Right cardiac atrium (tissue), 5 donors: ENCODE data around the gene KCNAB2. TPM values are rescaled to one million over a fixed set of nuclear protein-coding genes. Genes with fewer than 3 reads are reported as not detected.
A peak's percentile ranks its signal among the peaks of the same experiment; 100 is the strongest.

Experiments used
- ATAC-seq, 2 donors: fragments of 200-7000 bp; cut with Tn5 transposase; one replicate each; pipeline versions ENCODE4 v1.8.0 to v1.9.1; 2020; ENCODE audit warnings: moderate library complexity in 2 of 2, mild to moderate bottlenecking in 1 of 2
- DNase-seq, 3 donors: peaks; one replicate each; pipeline ENCODE4 v3.0.0-alpha.2; 2020
- H3K27ac ChIP-seq: one replicate; pipeline ENCODE4 v1.5.1; 2013; ENCODE audit warnings: mild to moderate bottlenecking, low read length, control low read depth, moderate library complexity
- H3K27me3 ChIP-seq: one replicate; pipeline ENCODE4 v1.6.1; 2013; ENCODE audit not compliant: control insufficient read depth, insufficient read depth
- H3K4me1 ChIP-seq: one replicate; pipeline ENCODE4 v1.6.1; 2013; ENCODE audit warnings: low read length; ENCODE audit not compliant: control insufficient read depth, insufficient read depth
- H3K4me3 ChIP-seq: one replicate; pipeline ENCODE4 v1.5.1; 2013; ENCODE audit warnings: low read length, control low read depth
- H3K9me3 ChIP-seq: one replicate; pipeline ENCODE4 v1.6.1; 2013; ENCODE audit warnings: low read length; ENCODE audit not compliant: control insufficient read depth
- WGBS: extraction: QIAGEN DNeasy Blood & Tissue Kit; methylation state at CpG from one replicate; pipeline ENCODE4 v1.1.7; 2013; 5-methylcytosine and 5-hydroxymethylcytosine counted together
- intact Hi-C, 4 donors: fragments of 100-400 bp; cut with DNase I; formaldehyde crosslinking; loops; one replicate each; pipeline versions ENCODE4 v1.11.0 to v1.14.0; 2022 to 2023
- polyA plus RNA-seq: library from polyadenylated mRNA; stranded (reverse); fragments of 200-250 nt; gene quantifications from one replicate; pipeline ENCODE4 v1.2.3, GENCODE V29; 2013
- total RNA-seq, 4 donors: library from RNA; stranded (reverse); fragmentation: NEBNext Ultra II Directional; extraction: Animal tissue kit (Norgen Biotek cat#: 25700); gene quantifications; one replicate each; pipeline ENCODE4 v1.2.1, GENCODE V29; 2021
- donor health status: healthy with polysubstance abuse.
- donor health status: DM: no; HTN: yes; CAD: no.
- donor health status: DM: no; HTN: no; CAD: no.
- donor health status: DM: no; HTN: yes; CAD: no; lungs with severe emphysema.
- donor health status: DM: yes; HTN: yes; CAD: no.

The KCNAB2 gene
- total and polyA plus RNA-seq, 5 donors: 12.6 to 25.6 (median 15.8) TPM

DNA sequence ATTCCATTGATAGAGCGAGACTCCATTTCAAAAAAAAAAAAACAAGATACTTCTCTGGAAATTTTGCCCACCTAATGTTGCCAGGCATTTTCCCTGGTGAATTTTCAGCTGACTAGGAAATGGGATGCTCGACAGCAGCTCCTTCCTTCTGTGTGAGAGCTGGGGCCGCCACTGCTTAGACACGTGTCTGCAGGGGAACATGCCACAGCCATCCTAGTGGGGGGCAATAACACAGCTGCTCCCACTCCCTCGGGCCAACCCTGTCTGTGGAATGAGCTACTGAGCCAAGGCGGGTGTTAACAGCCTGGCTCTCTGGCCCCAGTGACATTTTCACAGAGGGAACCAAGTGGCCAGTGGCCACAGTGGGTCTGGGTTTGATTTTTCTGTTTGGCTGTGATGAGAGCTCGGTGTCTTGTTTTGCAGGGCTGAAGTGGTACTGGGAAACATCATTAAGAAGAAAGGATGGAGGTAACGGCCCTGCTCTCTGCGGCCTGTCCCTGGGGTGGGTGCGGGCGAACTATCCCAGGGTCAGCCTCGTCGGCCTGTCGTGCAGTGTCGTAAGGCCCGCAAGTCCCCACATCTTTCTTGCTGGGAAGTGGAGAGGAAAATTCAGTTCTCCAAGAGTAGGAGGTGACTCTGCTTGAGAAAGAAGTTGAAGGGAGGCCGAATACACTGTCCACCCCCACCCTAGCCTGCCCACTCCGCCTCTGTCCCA lies 39.2 kb downstream of the KCNAB2 start:
- DNase-seq (peak in 1 of 3 donors; percentile 49), ATAC-seq (no peak)
- no peaks in the 10 kb centered on the region for H3K4me1 ChIP-seq
- no peaks in the 10 kb centered on the region for H3K9me3 ChIP-seq
- intact Hi-C loops: no loop called here
- H3K27me3 ChIP-seq: no peaks in the 10 kb centered on the region
- 85% methylated on average over 18 of the region's 18 CpGs for WGBS
- no peak overlapping the region for H3K4me3 ChIP-seq
- no peak overlapping the region for H3K27ac ChIP-seq

GRCh38 chr1:6085666-6086065 lies 40.0 kb downstream of the KCNAB2 start:
- ATAC-seq: no peak
- peak in 1 of 3 donors; percentile 34 for DNase-seq
- intact Hi-C loops: no loop called here
- WGBS: 95% methylated on average over 13 of the region's 13 CpGs
- Histone ChIP-seq H3K4me3 (no peak overlapping the region), H3K9me3 (no peaks in the 10 kb centered on the region), H3K27me3 (no peaks in the 10 kb centered on the region), H3K27ac (no peak overlapping the region), H3K4me1 (no peaks in the 10 kb centered on the region)

- Histone ChIP-seq H3K27ac (no peak overlapping the region), H3K4me3 (no peak overlapping the region), H3K9me3 (no peaks in the 10 kb centered on the region), H3K27me3 (no peaks in the 10 kb centered on the region), H3K4me1 (no peaks in the 10 kb centered on the region)
- intact Hi-C loops: no loop called here
- WGBS: 77% methylated on average over 13 of the region's 13 CpGs
- peak in 1 of 3 donors; percentile 22 for DNase-seq
- no peak for ATAC-seq
Observed at GRCh38 chr1:6086358-6086757, 40.7 kb downstream of the KCNAB2 start.

DNA sequence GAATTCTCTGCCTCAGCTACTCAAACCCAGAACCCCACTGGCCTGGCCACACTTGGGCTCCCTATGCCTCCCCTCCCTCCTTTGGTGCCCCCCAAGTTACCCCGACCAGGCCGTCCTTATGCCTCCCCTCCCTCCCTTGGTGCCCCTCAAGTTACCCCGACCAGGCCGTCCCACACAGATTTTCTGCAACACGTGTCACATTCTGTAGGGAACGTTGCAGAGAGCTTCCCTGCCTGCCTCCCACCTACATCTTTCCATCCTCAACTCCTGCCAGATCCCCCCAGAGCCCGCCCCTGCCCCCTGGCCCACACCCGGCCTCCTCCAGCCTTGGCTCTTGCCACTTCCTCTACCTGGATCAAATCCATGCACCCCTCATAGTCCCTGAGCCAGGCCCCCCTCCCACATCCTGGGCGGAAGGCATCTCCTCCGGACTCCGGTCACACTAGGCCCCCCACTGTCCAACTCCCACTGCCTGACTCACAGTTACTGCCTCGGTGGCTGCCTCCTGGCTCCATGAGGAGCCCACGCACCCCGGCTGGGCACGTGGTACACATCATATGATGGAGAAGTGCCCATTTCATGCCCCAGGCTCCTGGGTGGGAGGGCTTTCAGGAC lies 41.2 kb downstream of the KCNAB2 start:
- no peak overlapping the region for H3K27ac ChIP-seq
- no peaks in the 10 kb centered on the region for H3K27me3 ChIP-seq
- 54% methylated on average over 15 of the region's 15 CpGs for WGBS
- H3K4me1 ChIP-seq: no peaks in the 10 kb centered on the region
- H3K4me3 ChIP-seq: no peak overlapping the region
- DNase-seq (peak in 1 of 3 donors; percentile 33), ATAC-seq (no peak)
- H3K9me3 ChIP-seq: no peaks in the 10 kb centered on the region
- intact Hi-C loops: no loop called here

DNA sequence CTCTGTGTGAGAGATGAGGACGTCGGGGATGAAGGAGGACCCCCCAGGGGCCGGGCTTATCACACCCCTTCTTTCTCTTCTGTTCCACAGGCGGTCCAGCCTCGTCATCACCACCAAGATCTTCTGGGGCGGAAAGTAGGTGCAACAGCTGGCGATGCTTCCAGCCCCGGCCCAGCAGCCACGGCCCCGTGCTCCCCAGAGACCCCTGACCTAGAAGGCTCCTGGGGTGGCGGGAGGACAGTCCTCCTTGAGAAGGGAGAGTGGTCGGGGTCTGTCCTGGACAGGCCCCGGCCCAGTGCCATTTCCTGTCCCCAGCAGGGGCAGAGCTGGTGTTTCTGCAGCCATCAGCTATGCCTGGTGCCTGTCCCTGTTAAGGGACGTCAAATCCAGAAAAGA lies 41.7 kb downstream of the KCNAB2 start:
- ATAC-seq (no peak), DNase-seq (no peak)
- Histone ChIP-seq H3K4me3 (no peak overlapping the region), H3K9me3 (no peaks in the 10 kb centered on the region), H3K27me3 (no peaks in the 10 kb centered on the region), H3K27ac (no peak overlapping the region), H3K4me1 (no peaks in the 10 kb centered on the region)
- intact Hi-C loops: no loop called here
- 67% methylated on average over 14 of the region's 14 CpGs for WGBS

GRCh38 chr1:6087958-6088357 lies 42.3 kb downstream of the KCNAB2 start:
- 95% methylated on average over 6 of the region's 6 CpGs for WGBS
- H3K27me3 ChIP-seq: no peaks in the 10 kb centered on the region
- no peak for ATAC-seq
- H3K4me1 ChIP-seq: no peaks in the 10 kb centered on the region
- intact Hi-C loops: no loop called here
- H3K4me3 ChIP-seq: no peak overlapping the region
- H3K27ac ChIP-seq: no peak overlapping the region
- no peaks in the 10 kb centered on the region for H3K9me3 ChIP-seq
- peak in 1 of 3 donors; percentile 14 for DNase-seq

DNA sequence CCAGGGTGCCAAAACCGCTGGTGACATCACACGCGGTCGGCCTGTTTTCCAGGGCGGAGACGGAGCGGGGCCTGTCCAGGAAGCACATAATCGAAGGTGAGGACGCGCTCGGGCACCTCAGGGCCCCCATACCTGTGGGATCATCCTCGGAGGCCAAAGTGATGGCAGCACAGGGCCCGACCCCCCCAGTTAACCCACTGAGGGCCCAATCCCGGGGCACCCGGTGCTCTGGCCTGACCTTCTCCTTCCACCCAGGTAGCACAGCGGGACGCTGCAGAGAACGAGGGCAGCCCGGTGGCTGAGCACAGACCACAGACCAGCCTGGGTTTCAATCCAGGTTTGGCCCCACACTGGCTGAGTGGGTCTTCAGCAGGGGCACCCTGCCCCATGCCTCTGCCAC lies 43.3 kb downstream of the KCNAB2 start:
- intact Hi-C loops: no loop called here

GRCh38 chr1:6090288-6090687 lies 44.6 kb downstream of the KCNAB2 start:
- no peaks in the 10 kb centered on the region for H3K4me1 ChIP-seq
- DNase-seq: peak in 1 of 3 donors; percentile 32
- H3K27ac ChIP-seq: no peak overlapping the region
- WGBS: 85% methylated on average over 18 of the region's 18 CpGs
- ATAC-seq: no peak
- intact Hi-C loops: no loop called here
- no peak overlapping the region for H3K4me3 ChIP-seq
- H3K27me3 ChIP-seq: no peaks in the 10 kb centered on the region
- no peaks in the 10 kb centered on the region for H3K9me3 ChIP-seq

More for the DNA sequence above, 43.3 kb downstream of the KCNAB2 start:
- H3K9me3 ChIP-seq: no peaks in the 10 kb centered on the region
- WGBS: 87% methylated on average over 19 of the region's 19 CpGs
- no peaks in the 10 kb centered on the region for H3K27me3 ChIP-seq
- no peak overlapping the region for H3K4me3 ChIP-seq
- H3K27ac ChIP-seq: no peak overlapping the region
- ATAC-seq (no peak), DNase-seq (peak in 2 of 3 donors; percentile 24 to 41)
- H3K4me1 ChIP-seq: no peaks in the 10 kb centered on the region

- intact Hi-C loops: no loop called here
- ATAC-seq (no peak), DNase-seq (peak in 1 of 3 donors; percentile 16)
- 89% methylated on average over 25 of the region's 25 CpGs for WGBS
- Histone ChIP-seq H3K27ac (no peak overlapping the region), H3K27me3 (no peaks in the 10 kb centered on the region), H3K4me1 (no peaks in the 10 kb centered on the region), H3K9me3 (no peaks in the 10 kb centered on the region), H3K4me3 (no peak overlapping the region)
Observed at GRCh38 chr1:6090996-6091822, 45.5 kb downstream of the KCNAB2 start.

DNA sequence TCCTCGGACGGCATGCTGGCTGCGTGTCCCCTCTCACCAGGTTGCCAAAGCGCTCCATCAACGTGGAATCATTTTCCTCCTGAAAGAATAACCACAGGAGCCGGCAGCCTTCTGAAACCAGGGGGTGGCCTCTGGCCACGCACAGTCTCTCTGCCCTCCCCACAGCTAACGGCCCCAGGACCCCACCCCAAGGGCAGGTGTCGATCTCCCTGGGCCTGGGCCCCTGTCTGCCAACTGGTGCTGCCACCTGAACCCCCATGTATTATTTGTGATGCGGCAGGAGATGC lies 46.1 kb downstream of the KCNAB2 start:
- Histone ChIP-seq H3K4me1 (no peaks in the 10 kb centered on the region), H3K9me3 (no peaks in the 10 kb centered on the region), H3K27ac (no peak overlapping the region), H3K4me3 (no peak overlapping the region), H3K27me3 (no peaks in the 10 kb centered on the region)
- no peak for DNase-seq
- whole genome bisulfite sequencing: 88% methylated on average over 10 of the region's 10 CpGs
- intact Hi-C loops: no loop called here
- ATAC-seq: no peak

- intact Hi-C loops: no loop called here
- no peak overlapping the region for H3K27ac ChIP-seq
- H3K9me3 ChIP-seq: no peaks in the 10 kb centered on the region
- ATAC-seq: no peak
- no peaks in the 10 kb centered on the region for H3K4me1 ChIP-seq
- peak in 1 of 3 donors; percentile 44 for DNase-seq
- H3K27me3 ChIP-seq: no peaks in the 10 kb centered on the region
- WGBS: 88% methylated on average over 10 of the region's 10 CpGs
- no peak overlapping the region for H3K4me3 ChIP-seq
Observed at GRCh38 chr1:6092211-6092610, 46.5 kb downstream of the KCNAB2 start.
